Stimulated activated CD4-positive, alpha-beta T cell treated with anti-CD3 and anti-CD28 coated beads, Interleukin-4, amount 100 ng/mL, for 1 hour (primary cell): Measurements from ENCODE around the gene OSBP2.

ENCODE experiments used
- DNase-seq: peaks from one replicate; pipeline ENCODE4 v3.0.0-alpha.2; 2020

OSBP2 gene

GRCh38 chr22:30919973-30920372 lies 225.3 kb downstream of the OSBP2 start:
- DNase-seq: no peak

GRCh38 chr22:30920407-30920806 lies 225.7 kb downstream of the OSBP2 start:
- peak; percentile 90 for DNase-seq

GRCh38 chr22:30921108-30921507 lies 226.4 kb downstream of the OSBP2 start:
- no peak for DNase-seq

GRCh38 chr22:30922151-30922611 lies 227.5 kb downstream of the OSBP2 start:
- peak; percentile 84 for DNase-seq

- no peak for DNase-seq
These were observed 228.7 kb downstream of the OSBP2 start for GRCh38 chr22:30923168-30923900.

- DNase-seq: no peak
These were observed 231.0 kb downstream of the OSBP2 start for GRCh38 chr22:30925667-30926066.

- DNase-seq: no peak
These were observed 232.0 kb downstream of the OSBP2 start for GRCh38 chr22:30926706-30927105.

- no peak for DNase-seq
These were observed 233.1 kb downstream of the OSBP2 start for GRCh38 chr22:30927806-30928205.

GRCh38 chr22:30928401-30928800 lies 233.7 kb downstream of the OSBP2 start:
- DNase-seq: no peak

GRCh38 chr22:30930228-30930627 lies 235.6 kb downstream of the OSBP2 start:
- DNase-seq: no peak

GRCh38 chr22:30931541-30932300 lies 237.0 kb downstream of the OSBP2 start:
- DNase-seq: no peak

- DNase-seq: no peak
These were observed 238.0 kb downstream of the OSBP2 start for GRCh38 chr22:30932661-30933060.

- DNase-seq: no peak
These were observed 238.8 kb downstream of the OSBP2 start for GRCh38 chr22:30933457-30933856.

- no peak for DNase-seq
These were observed 239.4 kb downstream of the OSBP2 start for GRCh38 chr22:30934053-30934452.

- DNase-seq: peak; percentile 42
These were observed 246.2 kb downstream of the OSBP2 start for GRCh38 chr22:30940685-30941362.

- no peak for DNase-seq
These were observed 246.7 kb downstream of the OSBP2 start for GRCh38 chr22:30941363-30941740.

- peak; percentile 21 for DNase-seq
These were observed 248.7 kb downstream of the OSBP2 start for GRCh38 chr22:30943368-30943767.

GRCh38 chr22:30944986-30945385 lies 250.3 kb downstream of the OSBP2 start:
- DNase-seq: no peak

GRCh38 chr22:30945653-30946052 lies 251.0 kb downstream of the OSBP2 start:
- DNase-seq: no peak

GRCh38 chr22:30946354-30946753 lies 251.7 kb downstream of the OSBP2 start:
- no peak for DNase-seq

- no peak for DNase-seq
These were observed 252.6 kb downstream of the OSBP2 start for GRCh38 chr22:30947173-30947815.

- DNase-seq: no peak
These were observed 253.3 kb downstream of the OSBP2 start for GRCh38 chr22:30947816-30948454.

GRCh38 chr22:30948930-30949342 lies 254.3 kb downstream of the OSBP2 start:
- no peak for DNase-seq
